Measurements from ENCODE around the gene GTF2IRD1. TPM values are rescaled to one million over a fixed set of nuclear protein-coding genes. Genes with fewer than 3 reads are reported as not detected.
"Not testable (repeated sequence)": the region's sequence is repeated elsewhere in the genome, so short reads cannot be mapped to it uniquely, and the experiment has no call there.

Gene GTF2IRD1
- polyA plus RNA-seq, 3 donors, result not detected

- no peaks in the 10 kb centered on the region for H3K36me3 Mint-ChIP-seq
- H4K20me1 ChIP-seq (ENCODE audit: insufficient read depth, low read length), result no peaks in the 10 kb centered on the region
- no peaks in the 10 kb centered on the region for H3K9me3 ChIP-seq (replicated peaks in 1 of 2; ENCODE audit: control insufficient read depth in 1 of 2, insufficient read depth in 1 of 2, low read length in 2 of 2)
- H3K79me2 ChIP-seq (ENCODE audit: insufficient read depth, low read length), result no peaks in the 10 kb centered on the region
- no peak overlapping the region for H3K27ac Mint-ChIP-seq
- no peak overlapping the region for H3K4me3 Mint-ChIP-seq
- H3K27ac ChIP-seq (ENCODE audit: low read depth in 1 of 2, low read length in 2 of 2), result no peak overlapping the region
- H3K27me3 ChIP-seq (ENCODE audit: control insufficient read depth in 2 of 2, insufficient read depth in 2 of 2, low read length in 2 of 2), result no peaks in the 10 kb centered on the region
- H3K9me3 Mint-ChIP-seq, result no peaks in the 10 kb centered on the region
- 93% methylated on average over 3 of the region's 4 CpGs for WGBS (ENCODE audit: insufficient coverage)
- no peak overlapping the region for H3K4me2 ChIP-seq (replicated peaks; ENCODE audit: extremely low read depth, low read length, poor library complexity, severe bottlenecking)
- no peaks in the 10 kb centered on the region for H3K4me1 ChIP-seq (ENCODE audit: control insufficient read depth in 1 of 2, insufficient read depth in 2 of 2, low read length in 2 of 2)
- no peak for DNase-seq
- no peak for TF ChIP-seq CTCF (IDR thresholded peaks at IDR 0.05)
- H3K9ac ChIP-seq (ENCODE audit: insufficient read depth, low read length, poor library complexity, severe bottlenecking), result no peak overlapping the region
- intact Hi-C loops (cut with micrococcal nuclease), result no loop called here
- no peaks in the 10 kb centered on the region for H3K36me3 ChIP-seq (replicated peaks in 1 of 2; ENCODE audit: control insufficient read depth in 1 of 2, insufficient read depth in 2 of 2, low read length in 2 of 2)
- peaks cover 1 to 11% (median 3%) of the 10 kb centered on the region in 3 donors for H3K27me3 Mint-ChIP-seq (ENCODE audit: low read depth in 3 of 3)
- no peak overlapping the region for H2AFZ ChIP-seq (ENCODE audit: insufficient read depth, low read depth, low read length, poor library complexity, severe bottlenecking)
- H3K4me3 ChIP-seq (replicated peaks in 1 of 3; ENCODE audit: low read depth in 2 of 3, low read length in 3 of 3), result no peak overlapping the region
- H3K4me1 Mint-ChIP-seq, result no peaks in the 10 kb centered on the region
These were observed 25.7 kb upstream of the GTF2IRD1 start for GRCh38 chr7:74428023-74428422.

- H3K9me3 ChIP-seq (replicated peaks in 1 of 2; ENCODE audit: control insufficient read depth in 1 of 2, insufficient read depth in 1 of 2, low read length in 2 of 2), result no peaks in the 10 kb centered on the region
- H3K27ac ChIP-seq (ENCODE audit: low read depth in 1 of 2, low read length in 2 of 2), result no peak overlapping the region
- H3K4me3 Mint-ChIP-seq, result no peak overlapping the region
- H2AFZ ChIP-seq (ENCODE audit: insufficient read depth, low read depth, low read length, poor library complexity, severe bottlenecking), result no peak overlapping the region
- 91% methylated on average over 12 of the region's 17 CpGs for WGBS (ENCODE audit: insufficient coverage)
- H3K79me2 ChIP-seq (ENCODE audit: insufficient read depth, low read length), result no peaks in the 10 kb centered on the region
- intact Hi-C loops (cut with micrococcal nuclease), result no loop called here
- H3K27ac Mint-ChIP-seq, result no peak overlapping the region
- no peaks in the 10 kb centered on the region for H3K4me1 Mint-ChIP-seq
- no peaks in the 10 kb centered on the region for H3K27me3 ChIP-seq (ENCODE audit: control insufficient read depth in 2 of 2, insufficient read depth in 2 of 2, low read length in 2 of 2)
- H3K36me3 ChIP-seq (replicated peaks in 1 of 2; ENCODE audit: control insufficient read depth in 1 of 2, insufficient read depth in 2 of 2, low read length in 2 of 2), result no peaks in the 10 kb centered on the region
- no peaks in the 10 kb centered on the region for H3K9me3 Mint-ChIP-seq
- TF ChIP-seq CTCF (IDR thresholded peaks at IDR 0.05), result no peak
- H3K4me2 ChIP-seq (replicated peaks; ENCODE audit: extremely low read depth, low read length, poor library complexity, severe bottlenecking), result no peak overlapping the region
- no peaks in the 10 kb centered on the region for H3K4me1 ChIP-seq (ENCODE audit: control insufficient read depth in 1 of 2, insufficient read depth in 2 of 2, low read length in 2 of 2)
- peaks cover 2 to 9% (median 3%) of the 10 kb centered on the region in 3 donors for H3K27me3 Mint-ChIP-seq (ENCODE audit: low read depth in 3 of 3)
- no peak overlapping the region for H3K9ac ChIP-seq (ENCODE audit: insufficient read depth, low read length, poor library complexity, severe bottlenecking)
- no peak overlapping the region for H3K4me3 ChIP-seq (replicated peaks in 1 of 3; ENCODE audit: low read depth in 2 of 3, low read length in 3 of 3)
- H3K36me3 Mint-ChIP-seq, result no peaks in the 10 kb centered on the region
- H4K20me1 ChIP-seq (ENCODE audit: insufficient read depth, low read length), result no peaks in the 10 kb centered on the region
- no peak for DNase-seq
These were observed 24.5 kb upstream of the GTF2IRD1 start for GRCh38 chr7:74429153-74429747.

- H3K4me1 Mint-ChIP-seq; H3K36me3 ChIP-seq (replicated peaks in 1 of 2; ENCODE audit: control insufficient read depth in 1 of 2, insufficient read depth in 2 of 2, low read length in 2 of 2); intact Hi-C loops (cut with micrococcal nuclease); H3K4me2 ChIP-seq (replicated peaks; ENCODE audit: extremely low read depth, low read length, poor library complexity, severe bottlenecking); H4K20me1 ChIP-seq (ENCODE audit: insufficient read depth, low read length); H3K27me3 Mint-ChIP-seq (ENCODE audit: low read depth in 3 of 3); DNase-seq; H3K4me1 ChIP-seq (ENCODE audit: control insufficient read depth in 1 of 2, insufficient read depth in 2 of 2, low read length in 2 of 2); H3K27ac Mint-ChIP-seq; H3K9ac ChIP-seq (ENCODE audit: insufficient read depth, low read length, poor library complexity, severe bottlenecking); H3K79me2 ChIP-seq (ENCODE audit: insufficient read depth, low read length); H2AFZ ChIP-seq (ENCODE audit: insufficient read depth, low read depth, low read length, poor library complexity, severe bottlenecking); H3K36me3 Mint-ChIP-seq; H3K27ac ChIP-seq (ENCODE audit: low read depth in 1 of 2, low read length in 2 of 2); H3K4me3 ChIP-seq (replicated peaks in 1 of 3; ENCODE audit: low read depth in 2 of 3, low read length in 3 of 3); H3K27me3 ChIP-seq (ENCODE audit: control insufficient read depth in 2 of 2, insufficient read depth in 2 of 2, low read length in 2 of 2); H3K9me3 ChIP-seq (replicated peaks in 1 of 2; ENCODE audit: control insufficient read depth in 1 of 2, insufficient read depth in 1 of 2, low read length in 2 of 2); H3K4me3 Mint-ChIP-seq; H3K9me3 Mint-ChIP-seq: not testable (repeated sequence)
- 100% methylated on average over 1 of the region's 9 CpGs for WGBS (ENCODE audit: insufficient coverage)
These were observed 23.3 kb upstream of the GTF2IRD1 start for GRCh38 chr7:74430409-74430808.

Measured in CD14-positive monocyte (primary cell).